ENCODE data around the gene S1PR4. TPM values are rescaled to one million over a fixed set of nuclear protein-coding genes. Genes with fewer than 3 reads are reported as not detected.

S1PR4 gene
- total RNA-seq, 2 experiments from 2014 or later = 70.2 to 73.7 TPM

- Mint-ChIP-seq H3K36me3 (ENCODE audit: low read depth) (peaks cover 60% of the 10 kb centered on the region), H3K4me1 (ENCODE audit: low read depth) (peaks cover 61% of the 10 kb centered on the region), H3K4me3 (peak overlapping the region; percentile 93), H3K27me3 (no peaks in the 10 kb centered on the region), H3K27ac (peak overlapping the region; percentile 86), H3K9me3 (no peaks in the 10 kb centered on the region)
- no peaks in the 10 kb centered on the region for H3K9me3 ChIP-seq (ENCODE audit: control insufficient read depth in 1 of 2, insufficient read depth in 1 of 2, low read length in 2 of 2)
- POLR2A ChIA-PET = interaction anchor here (0.8 to 4.1 kb wide), 6 partner anchors 10 to 283 kb away, joined by 3 to 19 read pairs (median 6); partner anchors contain the start of gene ZNF57
- peaks cover 37% of the 10 kb centered on the region for H3K36me3 ChIP-seq (ENCODE audit: insufficient read depth, low read length)
- H3K27me3 ChIP-seq (ENCODE audit: control insufficient read depth in 1 of 2, insufficient read depth in 2 of 2, low read length in 2 of 2) = no peaks in the 10 kb centered on the region
- H3K4me3 ChIP-seq (ENCODE audit: low read length) = peak overlapping the region; percentile 19
- TF ChIP-seq, protein P1, sequence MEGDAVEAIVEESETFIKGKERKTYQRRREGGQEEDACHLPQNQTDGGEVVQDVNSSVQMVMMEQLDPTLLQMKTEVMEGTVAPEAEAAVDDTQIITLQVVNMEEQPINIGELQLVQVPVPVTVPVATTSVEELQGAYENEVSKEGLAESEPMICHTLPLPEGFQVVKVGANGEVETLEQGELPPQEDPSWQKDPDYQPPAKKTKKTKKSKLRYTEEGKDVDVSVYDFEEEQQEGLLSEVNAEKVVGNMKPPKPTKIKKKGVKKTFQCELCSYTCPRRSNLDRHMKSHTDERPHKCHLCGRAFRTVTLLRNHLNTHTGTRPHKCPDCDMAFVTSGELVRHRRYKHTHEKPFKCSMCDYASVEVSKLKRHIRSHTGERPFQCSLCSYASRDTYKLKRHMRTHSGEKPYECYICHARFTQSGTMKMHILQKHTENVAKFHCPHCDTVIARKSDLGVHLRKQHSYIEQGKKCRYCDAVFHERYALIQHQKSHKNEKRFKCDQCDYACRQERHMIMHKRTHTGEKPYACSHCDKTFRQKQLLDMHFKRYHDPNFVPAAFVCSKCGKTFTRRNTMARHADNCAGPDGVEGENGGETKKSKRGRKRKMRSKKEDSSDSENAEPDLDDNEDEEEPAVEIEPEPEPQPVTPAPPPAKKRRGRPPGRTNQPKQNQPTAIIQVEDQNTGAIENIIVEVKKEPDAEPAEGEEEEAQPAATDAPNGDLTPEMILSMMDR (IDR thresholded peaks at IDR 0.05) = no peak
- DNase-seq = peak in 1 of 14 experiments; percentile 48
- H3K4me1 ChIP-seq (ENCODE audit: insufficient read depth, low read length) = peaks cover 77% of the 10 kb centered on the region
- intact Hi-C loops (cut with DNase I, micrococcal nuclease) = loop anchor here in 1 of 2 experiments (5.0 to 10.0 kb wide), 2 partner anchors 127 to 251 kb away; no protein-coding TSS in a partner anchor
- CTCF ChIA-PET = interaction anchor here (1.3 to 1.7 kb wide), 3 partner anchors 20 to 55 kb away, joined by 3 to 5 read pairs (median 3); no protein-coding TSS in a partner anchor
- H3K27ac ChIP-seq (ENCODE audit: low read depth in 1 of 2, low read length in 2 of 2) = peak overlapping the region; percentile 24 to 54
- no peak for ATAC-seq (ENCODE audit: poor library complexity)
These were observed 5.4 kb downstream of the S1PR4 start for GRCh38 chr19:3183721-3184641.

GRCh38 chr19:3184847-3185460 lies 6.4 kb downstream of the S1PR4 start:
- Histone ChIP-seq H3K36me3 (ENCODE audit: insufficient read depth, low read length) (peaks cover 37% of the 10 kb centered on the region), H3K9me3 (ENCODE audit: control insufficient read depth in 1 of 2, insufficient read depth in 1 of 2, low read length in 2 of 2) (no peaks in the 10 kb centered on the region), H3K27me3 (ENCODE audit: control insufficient read depth in 1 of 2, insufficient read depth in 2 of 2, low read length in 2 of 2) (no peaks in the 10 kb centered on the region), H3K27ac (ENCODE audit: low read depth in 1 of 2, low read length in 2 of 2) (peak overlapping the region; percentile 62), H3K4me3 (ENCODE audit: low read length) (peak overlapping the region; percentile 59), H3K4me1 (ENCODE audit: insufficient read depth, low read length) (peaks cover 87% of the 10 kb centered on the region)
- H3K36me3 Mint-ChIP-seq (ENCODE audit: low read depth) = peaks cover 55% of the 10 kb centered on the region
- no peaks in the 10 kb centered on the region for H3K27me3 Mint-ChIP-seq
- intact Hi-C loops (cut with DNase I, micrococcal nuclease) = loop anchor here (1.0 to 10.0 kb wide), 5 partner anchors 8 to 250 kb away; no protein-coding TSS in a partner anchor
- DNase-seq = peak in 9 of 14 experiments; percentile 52 to 76 (median 64)
- peak overlapping the region; percentile 93 for H3K4me3 Mint-ChIP-seq
- peaks cover 64% of the 10 kb centered on the region for H3K4me1 Mint-ChIP-seq (ENCODE audit: low read depth)
- CTCF ChIA-PET = interaction anchor here (1.5 to 1.7 kb wide), 2 partner anchors 21 to 56 kb away, joined by 3 to 5 read pairs; no protein-coding TSS in a partner anchor
- H3K27ac Mint-ChIP-seq = peak overlapping the region; percentile 86
- peak; percentile 49 for ATAC-seq (ENCODE audit: poor library complexity)
- POLR2A ChIA-PET = interaction anchor here (0.6 to 4.1 kb wide), 8 partner anchors 8 to 317 kb away, joined by 3 to 19 read pairs (median 3); no protein-coding TSS in a partner anchor
- no peaks in the 10 kb centered on the region for H3K9me3 Mint-ChIP-seq
- TF ChIP-seq, protein P1 (IDR thresholded peaks at IDR 0.05) = no peak

DNA sequence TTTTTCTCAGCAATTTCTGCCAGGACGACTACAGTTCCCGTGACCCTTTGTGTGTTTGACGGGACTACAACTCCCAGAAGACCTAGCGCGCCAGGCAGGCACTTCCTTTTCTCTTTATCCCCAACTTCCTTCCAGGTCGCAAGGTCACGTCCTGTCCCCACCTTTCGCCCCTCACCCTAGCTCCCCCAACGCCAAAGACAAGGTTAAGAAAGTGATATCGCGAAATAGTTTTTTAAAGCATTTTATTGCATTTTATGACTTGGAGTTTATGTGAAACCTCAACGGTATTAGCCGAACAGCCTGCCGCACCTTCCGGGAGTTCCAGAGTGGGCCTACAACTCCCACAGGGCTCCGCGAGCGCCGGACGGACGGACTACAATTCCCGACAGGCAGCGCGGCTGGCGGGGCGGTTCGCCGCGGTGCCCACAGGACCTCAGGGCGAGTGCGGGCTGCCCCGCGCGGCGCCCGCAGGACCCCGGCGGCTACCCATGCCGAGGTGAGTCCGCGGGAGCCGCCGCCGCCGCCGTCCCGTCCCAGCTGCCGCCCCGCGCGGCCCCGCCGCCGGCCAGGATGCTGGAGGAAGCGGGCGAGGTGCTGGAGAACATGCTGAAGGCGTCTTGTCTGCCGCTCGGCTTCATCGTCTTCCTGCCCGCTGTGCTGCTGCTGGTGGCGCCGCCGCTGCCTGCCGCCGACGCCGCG lies 7.0 kb downstream of the S1PR4 start, which contains the start of gene NCLN:
TSS of gene NCLN (plus strand) at position 470 of the 699 bp plus-strand sequence. CDS start at position 571, 101 bp downstream.
- POLR2A ChIA-PET = interaction anchor here (0.6 to 4.1 kb wide), 14 partner anchors 9 to 316 kb away, joined by 3 to 19 read pairs (median 3); no protein-coding TSS in a partner anchor
- no peaks in the 10 kb centered on the region for H3K27me3 ChIP-seq (ENCODE audit: control insufficient read depth in 1 of 2, insufficient read depth in 2 of 2, low read length in 2 of 2)
- H3K36me3 ChIP-seq (ENCODE audit: insufficient read depth, low read length) = peaks cover 35% of the 10 kb centered on the region
- ATAC-seq (ENCODE audit: poor library complexity) = peak; percentile 82
- Mint-ChIP-seq H3K4me3 (peak within 1 kb of the TSS; percentile 93), H3K27ac (peak within 1 kb of the TSS; percentile 86), H3K4me1 (ENCODE audit: low read depth) (peaks cover 58% of the 10 kb centered on the region), H3K27me3 (no peaks in the 10 kb centered on the region), H3K36me3 (ENCODE audit: low read depth) (peaks cover 49% of the 10 kb centered on the region), H3K9me3 (no peaks in the 10 kb centered on the region)
- H3K4me1 ChIP-seq (ENCODE audit: insufficient read depth, low read length) = peaks cover 92% of the 10 kb centered on the region
- H3K4me3 ChIP-seq (ENCODE audit: low read length) = peak within 1 kb of the TSS; percentile 59
- TF ChIP-seq, protein P1 (IDR thresholded peaks at IDR 0.05) = no peak
- peak within 1 kb of the TSS; percentile 62 for H3K27ac ChIP-seq (ENCODE audit: low read depth in 1 of 2, low read length in 2 of 2)
- CTCF ChIA-PET = no interaction called here
- H3K9me3 ChIP-seq (ENCODE audit: control insufficient read depth in 1 of 2, insufficient read depth in 1 of 2, low read length in 2 of 2) = no peaks in the 10 kb centered on the region
- peak; percentile 88 to 96 (median 94) for DNase-seq
- intact Hi-C loops (cut with DNase I, micrococcal nuclease) = loop anchor here (1.0 to 10.0 kb wide), 4 partner anchors 8 to 249 kb away; no protein-coding TSS in a partner anchor
